ENCODE data around the gene TNS1. TPM values are rescaled to one million over a fixed set of nuclear protein-coding genes. Genes with fewer than 3 reads are reported as not detected.

TNS1 gene
- total RNA-seq, 3 donors from 2014 or later: 0.50 to 1.2 (median 0.54) TPM

- H3K4me3 Mint-ChIP-seq: no peak overlapping the region
- ATAC-seq: no peak
- H3K36me3 Mint-ChIP-seq (ENCODE audit: insufficient read depth): no peaks in the 10 kb centered on the region
- H3K27me3 Mint-ChIP-seq (ENCODE audit: low read depth): peaks cover 12% of the 10 kb centered on the region
- no peaks in the 10 kb centered on the region for H3K9me3 Mint-ChIP-seq
- no peaks in the 10 kb centered on the region for H3K4me1 Mint-ChIP-seq (ENCODE audit: low read depth)
- no peak for DNase-seq
Observed at GRCh38 chr2:217918308-217919024, 84.3 kb downstream of the TNS1 start.

GRCh38 chr2:217916504-217917254 is 86.1 kb downstream of the TNS1 start:
- Mint-ChIP-seq H3K27me3 (ENCODE audit: low read depth) (peaks cover 15% of the 10 kb centered on the region), H3K4me3 (no peak overlapping the region), H3K9me3 (no peaks in the 10 kb centered on the region), H3K36me3 (ENCODE audit: insufficient read depth) (no peaks in the 10 kb centered on the region), H3K4me1 (ENCODE audit: low read depth) (no peaks in the 10 kb centered on the region)
- ATAC-seq (no peak), DNase-seq (no peak)

GRCh38 chr2:217915706-217916105 is 87.1 kb downstream of the TNS1 start:
- Mint-ChIP-seq H3K9me3 (no peaks in the 10 kb centered on the region), H3K27me3 (ENCODE audit: low read depth) (peaks cover 18% of the 10 kb centered on the region), H3K4me1 (ENCODE audit: low read depth) (no peaks in the 10 kb centered on the region), H3K4me3 (no peak overlapping the region), H3K36me3 (ENCODE audit: insufficient read depth) (no peaks in the 10 kb centered on the region)
- ATAC-seq (no peak), DNase-seq (no peak)

GRCh38 chr2:217914878-217915277 is 87.9 kb downstream of the TNS1 start:
- peaks cover 18% of the 10 kb centered on the region for H3K27me3 Mint-ChIP-seq (ENCODE audit: low read depth)
- H3K4me1 Mint-ChIP-seq (ENCODE audit: low read depth): no peaks in the 10 kb centered on the region
- H3K36me3 Mint-ChIP-seq (ENCODE audit: insufficient read depth): no peaks in the 10 kb centered on the region
- ATAC-seq (no peak), DNase-seq (no peak)
- no peaks in the 10 kb centered on the region for H3K9me3 Mint-ChIP-seq
- H3K4me3 Mint-ChIP-seq: no peak overlapping the region

- Mint-ChIP-seq H3K27me3 (ENCODE audit: low read depth) (peaks cover 18% of the 10 kb centered on the region), H3K4me3 (no peak overlapping the region), H3K9me3 (no peaks in the 10 kb centered on the region), H3K4me1 (ENCODE audit: low read depth) (no peaks in the 10 kb centered on the region), H3K36me3 (ENCODE audit: insufficient read depth) (no peaks in the 10 kb centered on the region)
- no peak for DNase-seq
- no peak for ATAC-seq
Observed at GRCh38 chr2:217914078-217914477, 88.7 kb downstream of the TNS1 start.

GRCh38 chr2:217913436-217913835 is 89.4 kb downstream of the TNS1 start:
- no peak for DNase-seq
- no peak overlapping the region for H3K4me3 Mint-ChIP-seq
- H3K27me3 Mint-ChIP-seq (ENCODE audit: low read depth): peaks cover 18% of the 10 kb centered on the region
- no peaks in the 10 kb centered on the region for H3K36me3 Mint-ChIP-seq (ENCODE audit: insufficient read depth)
- ATAC-seq: no peak
- no peaks in the 10 kb centered on the region for H3K9me3 Mint-ChIP-seq
- no peaks in the 10 kb centered on the region for H3K4me1 Mint-ChIP-seq (ENCODE audit: low read depth)

GRCh38 chr2:217912098-217913024 is 90.4 kb downstream of the TNS1 start:
- Mint-ChIP-seq H3K36me3 (ENCODE audit: insufficient read depth) (no peaks in the 10 kb centered on the region), H3K4me3 (no peak overlapping the region)
- DNase-seq: no peak

GRCh38 chr2:217911283-217912097 is 91.3 kb downstream of the TNS1 start:
- no peaks in the 10 kb centered on the region for H3K9me3 Mint-ChIP-seq
- H3K4me1 Mint-ChIP-seq (ENCODE audit: low read depth): no peaks in the 10 kb centered on the region
- no peak for DNase-seq
- no peaks in the 10 kb centered on the region for H3K36me3 Mint-ChIP-seq (ENCODE audit: insufficient read depth)
- no peak for ATAC-seq
- peaks cover 22% of the 10 kb centered on the region for H3K27me3 Mint-ChIP-seq (ENCODE audit: low read depth)
- H3K4me3 Mint-ChIP-seq: no peak overlapping the region

More at GRCh38 chr2:217912098-217913024, 90.4 kb downstream of the TNS1 start:
- Mint-ChIP-seq H3K9me3 (no peaks in the 10 kb centered on the region), H3K27me3 (ENCODE audit: low read depth) (peaks cover 19% of the 10 kb centered on the region), H3K4me1 (ENCODE audit: low read depth) (no peaks in the 10 kb centered on the region)
- no peak for ATAC-seq

GRCh38 chr2:217910875-217911212 is 92.0 kb downstream of the TNS1 start:
- H3K4me1 Mint-ChIP-seq (ENCODE audit: low read depth): no peaks in the 10 kb centered on the region
- H3K36me3 Mint-ChIP-seq (ENCODE audit: insufficient read depth): no peaks in the 10 kb centered on the region
- DNase-seq (no peak), ATAC-seq (no peak)
- peaks cover 24% of the 10 kb centered on the region for H3K27me3 Mint-ChIP-seq (ENCODE audit: low read depth)
- no peak overlapping the region for H3K4me3 Mint-ChIP-seq
- H3K9me3 Mint-ChIP-seq: no peaks in the 10 kb centered on the region

- Mint-ChIP-seq H3K27me3 (ENCODE audit: low read depth) (peaks cover 33% of the 10 kb centered on the region), H3K36me3 (ENCODE audit: insufficient read depth) (no peaks in the 10 kb centered on the region), H3K9me3 (no peaks in the 10 kb centered on the region), H3K4me1 (ENCODE audit: low read depth) (no peaks in the 10 kb centered on the region), H3K4me3 (no peak overlapping the region)
- no peak for DNase-seq
- ATAC-seq: no peak
Observed at GRCh38 chr2:217909156-217909820, 93.5 kb downstream of the TNS1 start.

GRCh38 chr2:217908544-217908943 is 94.3 kb downstream of the TNS1 start:
- H3K4me1 Mint-ChIP-seq (ENCODE audit: low read depth): no peaks in the 10 kb centered on the region
- DNase-seq: no peak

GRCh38 chr2:217907266-217907665 is 95.5 kb downstream of the TNS1 start:
- Mint-ChIP-seq H3K9me3 (no peaks in the 10 kb centered on the region), H3K4me3 (no peak overlapping the region), H3K4me1 (ENCODE audit: low read depth) (no peaks in the 10 kb centered on the region), H3K36me3 (ENCODE audit: insufficient read depth) (no peaks in the 10 kb centered on the region), H3K27me3 (ENCODE audit: low read depth) (peaks cover 33% of the 10 kb centered on the region)
- ATAC-seq (no peak), DNase-seq (no peak)

More at GRCh38 chr2:217908544-217908943, 94.3 kb downstream of the TNS1 start:
- Mint-ChIP-seq H3K27me3 (ENCODE audit: low read depth) (peaks cover 34% of the 10 kb centered on the region), H3K36me3 (ENCODE audit: insufficient read depth) (no peaks in the 10 kb centered on the region), H3K9me3 (no peaks in the 10 kb centered on the region), H3K4me3 (no peak overlapping the region)
- ATAC-seq: no peak

- Mint-ChIP-seq H3K4me3 (no peak overlapping the region), H3K27me3 (ENCODE audit: low read depth) (peaks cover 33% of the 10 kb centered on the region), H3K4me1 (ENCODE audit: low read depth) (no peaks in the 10 kb centered on the region), H3K9me3 (no peaks in the 10 kb centered on the region), H3K36me3 (ENCODE audit: insufficient read depth) (no peaks in the 10 kb centered on the region)
- no peak for ATAC-seq
- no peak for DNase-seq
Observed at GRCh38 chr2:217906798-217907197, 96.0 kb downstream of the TNS1 start.

Data from activated T-cell treated with anti-CD3 and anti-CD28 coated beads, Interleukin-2, amount 50 U/mL, for 4 hours (primary cell).